ENCODE measurements around the gene GALNT16. TPM values are rescaled to one million over a fixed set of nuclear protein-coding genes. Genes with fewer than 3 reads are reported as not detected.

The GALNT16 gene
- total RNA-seq, 4 donors from 2014 or later: 2.1 to 4.6 (median 3.4) TPM

GRCh38 chr14:69360438-69361108, 100.6 kb downstream of the GALNT16 start:
- Histone ChIP-seq H3K4me1 (peaks cover 3% of the 10 kb centered on the region), H3K27ac (no peak overlapping the region), H3K4me3 (no peak overlapping the region), H3K9me3 (no peaks in the 10 kb centered on the region), H3K36me3 (no peaks in the 10 kb centered on the region), H3K27me3 (no peaks in the 10 kb centered on the region)
- no peak for TF ChIP-seq EP300 (IDR thresholded peaks at IDR 0.05)
- no peak for TF ChIP-seq CTCF (IDR thresholded peaks at IDR 0.05)
- no peak for TF ChIP-seq POLR2AphosphoS5 (IDR thresholded peaks at IDR 0.05)
- TF ChIP-seq POLR2A (IDR thresholded peaks at IDR 0.05): no peak
- WGBS: 76% methylated on average over 5 of the region's 7 CpGs
- no peak for DNase-seq (ENCODE audit: low spot score in 2 of 2)

- Histone ChIP-seq H3K4me1 (no peaks in the 10 kb centered on the region), H3K9me3 (no peaks in the 10 kb centered on the region), H3K4me3 (no peak overlapping the region), H3K36me3 (no peaks in the 10 kb centered on the region), H3K27me3 (no peaks in the 10 kb centered on the region), H3K27ac (no peak overlapping the region)
- 59% methylated on average over 7 of the region's 9 CpGs for whole genome bisulfite sequencing
- TF ChIP-seq EP300 (IDR thresholded peaks at IDR 0.05): no peak
- TF ChIP-seq POLR2AphosphoS5 (IDR thresholded peaks at IDR 0.05): no peak
- peak in 1 of 2 donors; percentile 40 for TF ChIP-seq CTCF (IDR thresholded peaks at IDR 0.05)
- TF ChIP-seq POLR2A (IDR thresholded peaks at IDR 0.05): no peak
- DNase-seq (ENCODE audit: low spot score in 2 of 2): no peak
Measured at GRCh38 chr14:69363055-69363454, 103.1 kb downstream of the GALNT16 start.

- H3K4me1 ChIP-seq: no peaks in the 10 kb centered on the region
- H3K36me3 ChIP-seq: no peaks in the 10 kb centered on the region
- H3K9me3 ChIP-seq: no peaks in the 10 kb centered on the region
- DNase-seq (ENCODE audit: low spot score in 2 of 2): no peak
- H3K27me3 ChIP-seq: no peaks in the 10 kb centered on the region
- TF ChIP-seq EP300 (IDR thresholded peaks at IDR 0.05) (no peak), CTCF (IDR thresholded peaks at IDR 0.05) (no peak), POLR2AphosphoS5 (IDR thresholded peaks at IDR 0.05) (no peak), POLR2A (IDR thresholded peaks at IDR 0.05) (no peak)
- no peak overlapping the region for H3K4me3 ChIP-seq
- WGBS: 80% methylated on average over 4 of the region's 4 CpGs
- no peak overlapping the region for H3K27ac ChIP-seq
Measured at GRCh38 chr14:69363964-69364363, 104.0 kb downstream of the GALNT16 start.

- 84% methylated on average over 2 of the region's 2 CpGs for WGBS
- H3K27ac ChIP-seq: no peak overlapping the region
- no peaks in the 10 kb centered on the region for H3K4me1 ChIP-seq
- H3K4me3 ChIP-seq: no peak overlapping the region
- TF ChIP-seq EP300 (IDR thresholded peaks at IDR 0.05) (no peak), POLR2AphosphoS5 (IDR thresholded peaks at IDR 0.05) (no peak), POLR2A (IDR thresholded peaks at IDR 0.05) (no peak), CTCF (IDR thresholded peaks at IDR 0.05) (no peak)
- DNase-seq (ENCODE audit: low spot score in 2 of 2): no peak
- no peaks in the 10 kb centered on the region for H3K27me3 ChIP-seq
- no peaks in the 10 kb centered on the region for H3K36me3 ChIP-seq
- no peaks in the 10 kb centered on the region for H3K9me3 ChIP-seq
Measured at GRCh38 chr14:69364378-69364777, 104.4 kb downstream of the GALNT16 start.

GRCh38 chr14:69366069-69366468, 106.1 kb downstream of the GALNT16 start:
- Histone ChIP-seq H3K4me1 (no peaks in the 10 kb centered on the region), H3K9me3 (no peaks in the 10 kb centered on the region), H3K27me3 (no peaks in the 10 kb centered on the region), H3K36me3 (no peaks in the 10 kb centered on the region), H3K27ac (no peak overlapping the region), H3K4me3 (no peak overlapping the region)
- DNase-seq (ENCODE audit: low spot score in 2 of 2): no peak
- 45% methylated on average over 3 of the region's 3 CpGs for WGBS
- no peak for TF ChIP-seq POLR2AphosphoS5 (IDR thresholded peaks at IDR 0.05)
- no peak for TF ChIP-seq CTCF (IDR thresholded peaks at IDR 0.05)
- no peak for TF ChIP-seq EP300 (IDR thresholded peaks at IDR 0.05)
- TF ChIP-seq POLR2A (IDR thresholded peaks at IDR 0.05): no peak

Data from suprapubic skin (tissue), 4 donors.